Activated T-cell treated with anti-CD3 and anti-CD28 coated beads, Interleukin-2, amount 50 U/mL, for 4 hours (primary cell): ENCODE measurements around the gene SAMD8. TPM values are rescaled to one million over a fixed set of nuclear protein-coding genes. Genes with fewer than 3 reads are reported as not detected.
"Not testable (repeated sequence)": the region's sequence is repeated elsewhere in the genome, so short reads cannot be mapped to it uniquely, and the experiment has no call there.

ENCODE experiments used
- ATAC-seq, 2 donors: fragments of 200-7000 bp; cut with Tn5 transposase; one replicate each; pipeline ENCODE4 v1.10.0; 2021
- DNase-seq: peaks from one replicate; pipeline ENCODE4 v3.0.0-alpha.2; 2020
- H3K27me3 Mint-ChIP-seq: one replicate; pipeline ENCODE4 v1.8.0; 2021; ENCODE audit warnings: low read depth, mixed read lengths
- H3K36me3 Mint-ChIP-seq: one replicate; pipeline ENCODE4 v1.8.0; 2022; ENCODE audit warnings: mixed read lengths; ENCODE audit not compliant: insufficient read depth
- H3K4me1 Mint-ChIP-seq: one replicate; pipeline ENCODE4 v1.8.0; 2021; ENCODE audit warnings: low read depth, mixed read lengths
- H3K4me3 Mint-ChIP-seq: one replicate; pipeline ENCODE4 v1.8.0; 2021; ENCODE audit warnings: mild to moderate bottlenecking, moderate library complexity, mixed read lengths
- H3K9me3 Mint-ChIP-seq: one replicate; pipeline ENCODE4 v1.8.0; 2021; ENCODE audit warnings: mixed read lengths
- total RNA-seq, 3 donors: library from RNA; stranded (reverse); gene quantifications; one replicate each; pipeline ENCODE4 v1.2.1, GENCODE V29; 2021

The SAMD8 gene
- total RNA-seq, 3 donors from 2014 or later: 12.7 to 16.8 (median 13.7) TPM

- H3K9me3 Mint-ChIP-seq: no peaks in the 10 kb centered on the region
- ATAC-seq: no peak
- peaks cover 7% of the 10 kb centered on the region for H3K36me3 Mint-ChIP-seq
- no peaks in the 10 kb centered on the region for H3K27me3 Mint-ChIP-seq
- H3K4me1 Mint-ChIP-seq: no peaks in the 10 kb centered on the region
- H3K4me3 Mint-ChIP-seq: no peak overlapping the region
- DNase-seq: no peak
These were observed 83.7 kb downstream of the SAMD8 start for GRCh38 chr10:75195035-75195763.

- no peaks in the 10 kb centered on the region for H3K4me1 Mint-ChIP-seq
- no peaks in the 10 kb centered on the region for H3K9me3 Mint-ChIP-seq
- ATAC-seq (no peak), DNase-seq (no peak)
- H3K27me3 Mint-ChIP-seq: no peaks in the 10 kb centered on the region
- peaks cover 4% of the 10 kb centered on the region for H3K36me3 Mint-ChIP-seq
- H3K4me3 Mint-ChIP-seq: no peak overlapping the region
These were observed 85.6 kb downstream of the SAMD8 start for GRCh38 chr10:75197066-75197465.

- H3K27me3 Mint-ChIP-seq: no peaks in the 10 kb centered on the region
- H3K4me1 Mint-ChIP-seq: no peaks in the 10 kb centered on the region
- peaks cover 3% of the 10 kb centered on the region for H3K36me3 Mint-ChIP-seq
- ATAC-seq (no peak), DNase-seq (no peak)
- no peaks in the 10 kb centered on the region for H3K9me3 Mint-ChIP-seq
- H3K4me3 Mint-ChIP-seq: no peak overlapping the region
These were observed 86.5 kb downstream of the SAMD8 start for GRCh38 chr10:75197906-75198305.

GRCh38 chr10:75199949-75200348 is 88.5 kb downstream of the SAMD8 start:
- not testable (repeated sequence) for H3K9me3 Mint-ChIP-seq, H3K4me1 Mint-ChIP-seq, H3K27me3 Mint-ChIP-seq, DNase-seq, H3K36me3 Mint-ChIP-seq, H3K4me3 Mint-ChIP-seq, ATAC-seq

GRCh38 chr10:75201793-75202307 is 90.4 kb downstream of the SAMD8 start:
- H3K27me3 Mint-ChIP-seq: no peaks in the 10 kb centered on the region
- H3K4me1 Mint-ChIP-seq: no peaks in the 10 kb centered on the region
- ATAC-seq (no peak), DNase-seq (no peak)
- H3K36me3 Mint-ChIP-seq: peaks cover 2% of the 10 kb centered on the region
- H3K9me3 Mint-ChIP-seq: no peaks in the 10 kb centered on the region
- H3K4me3 Mint-ChIP-seq: no peak overlapping the region

- Mint-ChIP-seq H3K4me3 (no peak overlapping the region), H3K4me1 (no peaks in the 10 kb centered on the region), H3K27me3 (no peaks in the 10 kb centered on the region), H3K9me3 (no peaks in the 10 kb centered on the region), H3K36me3 (peaks cover 2% of the 10 kb centered on the region)
- DNase-seq: no peak
- no peak for ATAC-seq
These were observed 91.0 kb downstream of the SAMD8 start for GRCh38 chr10:75202321-75203045.

- ATAC-seq, DNase-seq, H3K9me3 Mint-ChIP-seq, H3K4me1 Mint-ChIP-seq, H3K4me3 Mint-ChIP-seq, H3K27me3 Mint-ChIP-seq, H3K36me3 Mint-ChIP-seq: not testable (repeated sequence)
These were observed 91.7 kb downstream of the SAMD8 start for GRCh38 chr10:75203046-75203620.

- H3K4me3 Mint-ChIP-seq: no peak overlapping the region
- ATAC-seq: no peak
These were observed 92.3 kb downstream of the SAMD8 start for GRCh38 chr10:75203724-75204123.

GRCh38 chr10:75205908-75206307 is 94.5 kb downstream of the SAMD8 start:
- Mint-ChIP-seq H3K9me3 (no peaks in the 10 kb centered on the region), H3K4me3 (no peak overlapping the region), H3K36me3 (peaks cover 2% of the 10 kb centered on the region), H3K4me1 (peaks cover 10% of the 10 kb centered on the region), H3K27me3 (no peaks in the 10 kb centered on the region)
- ATAC-seq (no peak), DNase-seq (no peak)

More at GRCh38 chr10:75203724-75204123, 92.3 kb downstream of the SAMD8 start:
- H3K36me3 Mint-ChIP-seq: peaks cover 2% of the 10 kb centered on the region
- no peak for DNase-seq
- no peaks in the 10 kb centered on the region for H3K27me3 Mint-ChIP-seq
- no peaks in the 10 kb centered on the region for H3K9me3 Mint-ChIP-seq
- H3K4me1 Mint-ChIP-seq: peaks cover 5% of the 10 kb centered on the region

- not testable (repeated sequence) for DNase-seq, ATAC-seq, H3K9me3 Mint-ChIP-seq, H3K4me3 Mint-ChIP-seq, H3K36me3 Mint-ChIP-seq, H3K27me3 Mint-ChIP-seq
- peaks cover 13% of the 10 kb centered on the region for H3K4me1 Mint-ChIP-seq
These were observed 95.2 kb downstream of the SAMD8 start for GRCh38 chr10:75206638-75207037.

GRCh38 chr10:75207079-75207856 is 95.8 kb downstream of the SAMD8 start:
- H3K4me3 Mint-ChIP-seq: no peak overlapping the region
- peaks cover 9% of the 10 kb centered on the region for H3K36me3 Mint-ChIP-seq

GRCh38 chr10:75207857-75208144 is 96.3 kb downstream of the SAMD8 start:
- Mint-ChIP-seq H3K9me3 (no peaks in the 10 kb centered on the region), H3K27me3 (no peaks in the 10 kb centered on the region), H3K4me3 (no peak overlapping the region), H3K4me1 (peaks cover 24% of the 10 kb centered on the region), H3K36me3 (peaks cover 11% of the 10 kb centered on the region)
- DNase-seq (no peak), ATAC-seq (no peak)

More at GRCh38 chr10:75207079-75207856, 95.8 kb downstream of the SAMD8 start:
- peaks cover 19% of the 10 kb centered on the region for H3K4me1 Mint-ChIP-seq
- no peaks in the 10 kb centered on the region for H3K27me3 Mint-ChIP-seq
- ATAC-seq: no peak
- no peaks in the 10 kb centered on the region for H3K9me3 Mint-ChIP-seq
- DNase-seq: no peak

GRCh38 chr10:75208181-75208580 is 96.7 kb downstream of the SAMD8 start:
- Mint-ChIP-seq H3K36me3 (peaks cover 9% of the 10 kb centered on the region), H3K4me1 (peaks cover 26% of the 10 kb centered on the region), H3K27me3 (no peaks in the 10 kb centered on the region), H3K4me3 (no peak overlapping the region), H3K9me3 (no peaks in the 10 kb centered on the region)
- ATAC-seq (no peak), DNase-seq (no peak)
